GM12873 (cell line): Measurements from ENCODE around the gene DIP2B.

Experiments
- CTCF ChIP-seq: IDR thresholded peaks from 2 replicates; pipeline ENCODE4 v1.5.1; 2012; ENCODE audit warnings: low read depth, mild to moderate bottlenecking, moderate library complexity, low read length, control low read depth; ENCODE audit not compliant: insufficient read depth; ENCODE audit errors: missing control alignments

DIP2B gene

DNA sequence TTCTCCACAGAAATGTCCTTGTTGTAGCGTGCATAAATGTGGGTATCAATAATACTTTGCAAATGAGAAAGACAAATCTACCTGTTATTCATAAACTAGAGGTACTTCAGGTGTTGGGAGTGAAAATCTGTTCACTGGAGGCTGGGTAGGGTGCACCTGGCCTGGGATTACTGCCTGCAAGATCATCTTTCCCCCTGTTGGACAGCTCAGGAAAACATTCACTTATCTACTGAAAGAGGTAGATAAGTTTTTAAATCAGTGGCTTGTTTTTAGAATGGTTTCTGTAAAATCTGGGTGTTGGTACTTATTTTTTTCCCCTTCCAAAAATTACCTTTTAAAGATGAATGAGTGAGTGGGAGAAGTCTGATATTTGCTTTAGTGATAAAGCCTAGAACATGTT is 95.6 kb downstream of the DIP2B start:
- TF ChIP-seq CTCF = no peak

- TF ChIP-seq CTCF = no peak
These were observed 99.2 kb downstream of the DIP2B start for GRCh38 chr12:50603817-50604639.

DNA sequence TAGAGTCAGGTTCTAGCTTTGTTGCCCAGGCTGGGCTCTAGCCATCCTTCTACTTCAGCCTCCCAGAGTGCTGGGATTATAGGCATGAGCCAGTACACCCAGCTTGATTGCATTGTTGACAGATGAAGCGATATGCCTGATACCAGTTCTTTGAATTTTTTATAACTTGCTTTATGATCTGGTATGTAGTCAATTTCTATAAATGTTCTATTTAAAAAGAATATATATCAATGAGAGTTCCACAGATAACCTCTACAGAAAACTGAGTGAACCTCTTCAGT is 99.8 kb downstream of the DIP2B start:
- TF ChIP-seq CTCF = no peak

DNA sequence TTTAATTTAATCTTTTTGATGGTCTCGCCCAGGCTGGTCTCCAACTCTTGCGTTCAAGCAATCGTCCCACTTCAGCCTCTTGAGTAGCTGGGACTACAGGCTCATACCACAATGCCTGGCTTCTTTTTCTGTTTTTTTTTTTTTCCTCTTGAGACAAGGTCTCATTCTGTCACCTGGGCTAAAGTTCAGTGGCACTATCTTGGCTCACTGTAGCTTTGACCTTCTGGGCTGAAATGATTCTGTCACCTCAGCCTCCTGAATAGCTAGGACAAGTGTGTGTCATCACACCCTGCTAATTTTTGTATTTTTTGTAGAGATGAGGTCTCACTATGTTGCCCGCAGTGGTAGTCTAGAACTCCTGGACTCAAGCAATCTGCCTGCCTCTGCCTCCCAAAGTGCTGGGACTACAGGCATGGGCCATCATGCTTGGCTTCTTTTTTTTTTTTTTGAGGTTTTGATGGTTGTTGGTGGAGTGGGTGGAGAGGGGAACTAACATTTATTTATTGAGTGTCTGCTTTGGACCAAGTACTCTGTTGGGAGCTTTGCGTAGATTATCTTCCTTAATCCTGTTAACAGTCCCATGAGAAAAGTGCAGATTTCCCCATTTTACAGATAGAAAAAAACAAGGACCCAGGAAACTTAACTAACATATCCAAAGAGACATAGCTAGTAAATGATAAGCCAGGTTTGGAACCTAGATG is 102.0 kb downstream of the DIP2B start:
- no peak for TF ChIP-seq CTCF

DNA sequence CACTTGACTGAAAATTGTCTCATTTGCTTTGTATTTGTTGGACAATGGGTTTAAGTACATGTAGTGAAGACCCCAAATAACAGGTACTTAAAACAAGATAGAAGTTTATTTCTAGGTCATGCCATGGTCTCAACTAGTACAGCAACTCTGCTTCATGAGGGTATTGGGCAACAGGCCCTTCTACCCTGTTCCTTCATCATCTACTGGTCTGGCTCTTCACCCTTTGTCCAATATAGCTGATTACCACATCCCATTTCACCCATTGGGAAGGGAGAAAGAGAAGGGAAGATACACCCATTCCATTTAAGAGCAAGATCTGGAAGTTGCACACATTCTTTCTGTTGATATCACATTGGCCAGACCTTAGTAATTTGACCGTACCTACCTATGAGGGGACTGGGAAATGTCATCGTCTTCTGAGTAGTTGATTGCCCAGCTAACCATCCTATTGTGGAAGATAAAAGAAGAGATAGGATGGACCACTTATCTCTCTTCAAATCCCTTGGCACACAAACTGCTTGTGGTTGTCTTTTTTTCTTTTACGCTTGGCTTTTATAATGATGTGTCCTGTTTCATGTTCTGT is 104.6 kb downstream of the DIP2B start:
- TF ChIP-seq CTCF = no peak

DNA sequence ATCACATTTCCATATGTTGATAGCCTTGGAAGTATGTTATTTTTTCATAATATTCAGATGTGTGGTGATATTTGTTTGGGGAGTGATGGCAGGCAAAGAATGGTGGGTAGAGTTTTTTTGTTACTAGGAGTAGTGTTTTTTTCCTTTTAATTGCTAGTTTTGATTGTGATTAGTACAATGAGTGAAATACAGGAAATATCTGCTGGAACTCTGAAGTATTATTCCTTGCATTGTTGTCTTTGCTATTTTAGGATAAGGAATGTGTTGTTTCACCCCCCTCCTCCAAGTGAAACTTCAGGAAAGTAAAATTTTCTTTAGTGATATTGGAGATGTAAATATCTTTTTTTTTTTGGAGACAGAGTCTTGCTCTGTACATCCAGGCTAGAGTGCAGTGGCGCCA is 105.4 kb downstream of the DIP2B start:
- no peak for TF ChIP-seq CTCF

GRCh38 chr12:50611021-50611744 is 106.4 kb downstream of the DIP2B start:
- no peak for TF ChIP-seq CTCF
